Islet of Langerhans (tissue), 1 donor: ENCODE data around the gene WASHC1.
"Not testable (repeated sequence)": the region's sequence is repeated elsewhere in the genome, so short reads cannot be mapped to it uniquely, and the experiment has no call there.

Experiments
- FAIRE-seq: peaks from one replicate; lab custom pipeline; 2011; peaks lifted over from hg19 to GRCh38; lab: Jason Lieb, UNC

WASHC1 gene

DNA sequence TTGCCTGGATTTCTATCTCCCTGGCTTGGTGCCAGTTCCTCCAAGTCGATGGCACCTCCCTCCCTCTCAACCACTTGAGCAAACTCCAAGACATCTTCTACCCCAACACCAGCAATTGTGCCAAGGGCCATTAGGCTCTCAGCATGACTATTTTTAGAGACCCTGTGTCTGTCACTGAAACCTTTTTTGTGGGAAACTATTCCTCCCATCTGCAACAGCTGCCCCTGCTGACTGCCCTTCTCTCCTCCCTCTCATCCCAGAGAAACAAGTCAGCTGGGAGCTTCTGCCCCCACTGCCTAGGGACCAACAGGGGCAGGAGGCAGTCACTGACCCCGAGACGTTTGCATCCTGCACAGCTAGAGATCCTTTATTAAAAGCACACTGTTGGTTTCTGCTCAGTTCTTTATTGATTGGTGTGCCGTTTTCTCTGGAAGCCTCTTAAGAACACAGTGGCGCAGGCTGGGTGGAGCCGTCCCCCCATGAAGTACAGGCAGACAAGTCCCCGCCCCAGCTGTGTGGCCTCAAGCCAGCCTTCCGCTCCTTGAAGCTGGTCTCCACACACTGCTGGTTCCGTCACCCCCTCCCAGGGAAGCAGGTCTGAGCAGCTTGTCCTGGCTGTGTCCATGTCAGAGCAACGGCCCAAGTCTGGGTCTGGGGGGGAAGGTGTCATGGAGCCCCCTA is 15.0 kb downstream of the WASHC1 start:
- not testable (repeated sequence) for FAIRE-seq

DNA sequence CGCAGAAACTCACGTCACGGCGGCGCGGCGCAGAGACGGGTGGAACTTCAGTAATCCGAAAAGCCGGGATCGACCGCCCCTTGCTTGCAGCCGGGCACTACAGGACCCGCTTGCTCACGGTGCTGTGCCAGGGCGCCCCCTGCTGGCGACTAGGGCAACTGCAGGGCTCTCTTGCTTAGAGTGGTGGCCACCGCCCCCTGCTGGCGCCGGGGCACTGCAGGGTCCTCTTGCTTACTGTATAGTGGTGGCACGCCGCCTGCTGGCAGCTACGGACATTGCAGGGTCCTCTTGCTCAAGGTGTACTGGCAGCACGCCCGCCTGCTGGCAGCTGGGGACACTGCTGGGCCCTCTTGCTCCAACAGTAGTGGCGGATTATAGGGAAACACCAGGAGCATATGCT is 18.1 kb downstream of the WASHC1 start:
- FAIRE-seq, result not testable (repeated sequence)

- FAIRE-seq, result not testable (repeated sequence)
Observed at GRCh38 chr9:10653-11053, 18.6 kb downstream of the WASHC1 start.

DNA sequence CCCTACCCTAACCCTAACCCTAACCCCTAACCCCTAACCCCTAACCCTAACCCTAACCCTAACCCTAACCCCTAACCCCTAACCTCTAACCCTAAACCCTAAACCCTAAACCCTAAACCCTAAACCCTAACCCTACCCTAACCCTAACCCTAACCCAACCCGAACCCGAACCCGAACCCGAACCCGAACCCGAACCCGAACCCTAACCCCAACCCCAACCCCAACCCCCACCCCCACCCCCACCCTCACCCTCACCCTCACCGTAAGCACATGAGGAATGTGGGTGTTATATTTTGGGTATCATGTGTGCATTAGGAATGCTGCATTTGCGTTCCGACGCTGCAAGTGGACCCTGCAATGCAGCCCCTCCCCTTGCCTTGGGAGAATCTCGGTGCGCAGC is 19.0 kb downstream of the WASHC1 start:
- not testable (repeated sequence) for FAIRE-seq
